Cardiac fibroblast (primary cell): ENCODE measurements around the gene SIM2.

Experiments
- DNase-seq, 2 donors: peaks; one replicate each; pipeline versions ENCODE4 v3.0.0 to v3.0.0-alpha.2; 2010; ENCODE audit warnings: low read depth in 2 of 2
- H3K4me3 ChIP-seq, 2 donors: replicated peaks in 1 of 2; 1 replicate in 1 of 2; 2 replicates in 1 of 2; pipeline ENCODE4 v1.5.1; 2011; ENCODE audit warnings: low read depth in 2 of 2, low read length in 2 of 2, mild to moderate bottlenecking in 2 of 2, moderate library complexity in 1 of 2
- CTCF ChIP-seq: IDR thresholded peaks from one replicate; pipeline ENCODE4 v1.5.1; 2011; ENCODE audit warnings: low read depth, mild to moderate bottlenecking, low read length, inconsistent platforms

The SIM2 gene

DNA sequence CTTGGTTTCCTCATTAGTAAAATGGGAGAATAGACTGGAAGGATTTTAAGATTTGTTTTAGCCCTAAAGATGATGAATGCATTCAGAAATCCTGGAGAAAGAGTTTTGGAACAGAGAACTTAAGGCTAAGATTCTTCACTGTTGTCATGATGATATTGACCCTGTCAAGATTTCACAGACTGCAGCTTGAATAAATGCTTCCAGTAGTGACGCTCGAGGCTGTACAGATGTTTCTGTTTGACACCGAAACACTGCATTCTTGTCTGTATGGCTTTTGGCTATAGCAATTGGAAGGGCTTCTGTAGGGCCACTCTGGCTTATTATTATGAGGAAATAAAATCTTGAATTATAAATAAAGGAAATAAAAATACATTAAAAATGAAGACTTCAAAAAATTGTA, 25.7 kb downstream of the SIM2 start:
- no peak for DNase-seq
- no peak overlapping the region for H3K4me3 ChIP-seq
- TF ChIP-seq CTCF, result no peak

DNA sequence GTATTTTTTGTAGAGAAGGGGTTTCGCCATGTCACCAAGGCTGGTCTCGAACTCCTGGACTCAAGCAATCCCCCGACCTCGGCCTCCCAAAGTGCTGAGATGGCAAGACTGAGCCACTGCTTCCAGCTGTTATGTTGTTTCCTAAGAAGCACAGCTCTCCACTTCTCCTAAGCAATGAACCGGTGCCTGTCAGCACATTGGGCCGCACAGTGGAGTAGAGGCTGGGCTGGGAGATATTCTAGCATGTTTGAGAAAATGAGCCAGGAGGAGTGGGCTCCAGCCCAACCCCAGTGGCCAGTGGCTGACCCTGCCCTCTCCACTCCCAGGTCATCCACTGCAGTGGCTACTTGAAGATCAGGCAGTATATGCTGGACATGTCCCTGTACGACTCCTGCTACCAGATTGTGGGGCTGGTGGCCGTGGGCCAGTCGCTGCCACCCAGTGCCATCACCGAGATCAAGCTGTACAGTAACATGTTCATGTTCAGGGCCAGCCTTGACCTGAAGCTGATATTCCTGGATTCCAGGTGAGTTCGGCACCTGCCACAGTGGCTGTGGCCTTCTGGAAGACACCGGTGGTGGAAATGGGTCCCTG, 27.0 kb downstream of the SIM2 start:
- TF ChIP-seq CTCF, result no peak
- DNase-seq, result no peak
- no peak overlapping the region for H3K4me3 ChIP-seq

DNA sequence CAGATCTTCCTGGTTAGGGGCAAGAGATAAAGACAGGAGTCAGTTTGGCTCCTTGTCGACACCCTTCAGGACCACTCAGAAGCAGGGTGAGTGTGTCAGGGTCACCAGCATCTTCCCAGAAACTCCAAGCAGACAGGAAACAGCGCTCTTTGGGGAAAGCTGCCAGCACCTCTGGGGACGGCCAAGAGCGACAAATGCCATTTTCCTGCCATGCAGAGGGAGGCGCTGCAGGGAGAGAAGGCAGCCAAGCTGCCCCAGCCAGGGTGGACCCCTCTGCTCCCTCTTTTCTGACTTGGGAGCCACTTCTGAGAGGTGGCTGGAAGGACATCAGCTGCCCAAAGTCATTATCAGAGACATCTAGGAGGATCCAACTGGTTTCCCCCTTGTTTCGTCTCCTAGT, 29.0 kb downstream of the SIM2 start:
- TF ChIP-seq CTCF, result peak; percentile 5
- no peak overlapping the region for H3K4me3 ChIP-seq
- no peak for DNase-seq

DNA sequence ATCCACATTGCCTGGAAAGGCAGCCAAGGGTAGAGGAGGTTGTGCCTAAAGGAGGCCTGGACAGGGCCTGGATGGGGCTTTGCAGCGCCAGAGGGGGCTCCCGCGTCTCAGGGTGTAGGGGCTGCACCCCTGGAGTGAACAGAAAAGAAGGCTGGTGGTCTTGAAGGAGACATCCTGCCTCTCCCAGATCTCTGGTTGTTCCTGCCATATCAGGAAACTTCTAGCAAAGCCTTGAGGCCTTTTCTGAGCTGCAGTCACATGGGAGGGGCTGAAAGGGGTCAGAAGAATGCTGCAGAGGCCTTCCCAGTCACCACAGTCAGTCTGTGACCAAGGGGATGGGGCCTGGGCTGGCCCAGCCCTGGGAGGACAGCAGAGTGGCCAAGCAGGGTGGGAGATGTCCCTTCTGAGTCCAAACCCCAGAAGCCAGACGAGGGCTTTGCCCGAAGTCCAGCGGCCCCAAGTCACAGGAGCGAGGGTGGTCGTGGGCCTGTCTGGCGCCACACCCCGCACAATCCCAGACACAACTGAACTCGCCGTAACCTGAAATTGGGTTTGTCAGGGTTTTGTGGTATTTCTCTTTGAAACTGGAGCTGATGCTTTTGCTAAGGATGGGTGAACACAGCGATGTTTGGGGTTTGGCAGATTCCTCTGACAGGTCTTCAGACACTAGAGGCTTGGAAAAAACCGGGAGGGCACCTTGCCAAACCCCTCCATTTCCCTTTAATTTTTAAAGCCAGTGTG, 29.6 kb downstream of the SIM2 start:
- no peak for DNase-seq
- no peak for TF ChIP-seq CTCF
- H3K4me3 ChIP-seq, result no peak overlapping the region

GRCh38 chr21:36729310-36729970, 30.5 kb downstream of the SIM2 start:
- no peak for DNase-seq
- no peak overlapping the region for H3K4me3 ChIP-seq
- TF ChIP-seq CTCF, result no peak

DNA sequence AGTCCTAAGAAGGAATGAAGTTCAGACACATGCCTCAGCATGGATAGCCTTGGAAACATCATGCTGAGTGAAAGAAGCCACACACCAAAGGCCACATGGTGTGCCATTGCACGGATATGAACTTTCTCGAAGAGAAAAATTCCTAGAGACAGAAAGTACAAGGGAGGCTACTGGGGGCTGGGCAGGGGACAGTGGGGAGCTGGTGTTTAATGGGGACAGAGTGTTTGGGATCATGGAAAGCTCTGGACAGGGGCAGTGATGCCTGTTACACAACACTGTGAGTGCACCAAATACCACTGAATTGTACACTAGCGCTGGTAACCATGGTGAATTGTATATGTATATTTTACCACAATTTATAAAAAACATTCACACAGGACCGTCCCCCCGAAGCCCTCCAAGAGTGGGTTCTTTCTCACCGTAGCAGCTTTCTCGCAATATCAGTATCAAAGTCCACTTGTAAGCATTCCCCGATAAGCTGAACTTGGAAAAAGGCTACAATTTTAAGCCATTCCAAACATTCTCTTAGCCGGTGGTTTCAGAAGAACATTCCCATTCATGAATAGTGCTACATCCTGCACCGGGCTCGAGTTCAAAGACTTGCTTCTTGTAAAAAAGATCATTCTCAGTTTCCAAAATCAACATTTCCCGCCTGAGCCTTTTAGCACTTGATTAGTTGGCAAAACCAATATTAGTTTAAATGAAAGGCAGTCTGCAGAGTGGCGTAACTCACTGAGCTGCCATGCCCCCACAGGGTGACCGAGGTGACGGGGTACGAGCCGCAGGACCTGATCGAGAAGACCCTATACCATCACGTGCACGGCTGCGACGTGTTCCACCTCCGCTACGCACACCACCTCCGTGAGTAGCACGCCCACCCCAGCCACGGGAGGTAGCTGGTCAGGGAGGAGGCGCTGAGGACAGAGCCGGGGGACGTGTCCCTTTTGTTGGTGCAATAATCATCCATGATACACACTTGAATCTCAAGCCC, 31.7 kb downstream of the SIM2 start:
- no peak for DNase-seq
- no peak overlapping the region for H3K4me3 ChIP-seq
- no peak for TF ChIP-seq CTCF
